SK-N-SH (cell line): ENCODE measurements around the gene LINGO3. TPM values are rescaled to one million over a fixed set of nuclear protein-coding genes. Genes with fewer than 3 reads are reported as not detected.

ENCODE experiments used
- CTCF ChIA-PET: fragments of 300-600, 350-600 bp; formaldehyde crosslinking; extraction: SDS; loops from one replicate; lab custom pipeline; 2021; lab: Yijun Ruan, JAX
- POLR2A ChIA-PET: fragments of 350-600 bp; sonication (Branson Sonifier 250); formaldehyde crosslinking; extraction: SDS; loops from one replicate; lab custom pipeline; 2020; ENCODE audit warnings: antibody characterized with exemption, inconsistent platforms; lab: Yijun Ruan, JAX
- DNase-seq: peaks from one replicate; pipeline ENCODE4 v3.0.0; 2012
- H2AFZ ChIP-seq: fragments of 200-600 bp; sonication (generic); 2 replicates; pipeline ENCODE4 v1.8.1; 2016; ENCODE audit warnings: antibody characterized with exemption, mild to moderate bottlenecking, low read depth
- H3F3A ChIP-seq: fragments of 200-600 bp; sonication (generic); replicated peaks from 2 replicates; pipeline ENCODE3; 2016; ENCODE audit warnings: antibody characterized with exemption, mild to moderate bottlenecking; ENCODE audit not compliant: insufficient read depth
- H3K27ac ChIP-seq, 2 experiments: fragments of 200-500 bp in 1 of 2; fragments of 200-600 bp in 1 of 2; sonication (Bioruptor generic) in 1 of 2; sonication (generic), shearing (Covaris generic) in 1 of 2; 2 replicates each; pipeline versions ENCODE4 v1.5.1 to v1.6.1; 2014 to 2016; ENCODE audit warnings: low read depth in 2 of 2, inconsistent platforms in 1 of 2, low read length in 1 of 2, mild to moderate bottlenecking in 1 of 2, mixed read lengths in 1 of 2
- H3K27me3 ChIP-seq: fragments of 200-600 bp; sonication (generic), shearing (Covaris generic); 2 replicates; pipeline ENCODE4 v1.6.1; 2016; ENCODE audit warnings: mixed run types; ENCODE audit not compliant: insufficient read depth
- H3K36me3 ChIP-seq, 2 experiments: fragments of 200-500 bp in 1 of 2; fragments of 200-600 bp in 1 of 2; sonication (Bioruptor generic) in 1 of 2; sonication (generic) in 1 of 2; replicated peaks in 1 of 2; 2 replicates each; pipeline versions ENCODE3 to v1.5.1; 2014 to 2016; ENCODE audit warnings: low read length in 1 of 2, mild to moderate bottlenecking in 1 of 2; ENCODE audit not compliant: insufficient read depth in 2 of 2, control insufficient read depth in 1 of 2
- H3K4me1 ChIP-seq, 2 experiments: fragments of 200-500 bp in 1 of 2; fragments of 200-600 bp in 1 of 2; sonication (Bioruptor generic) in 1 of 2; sonication (generic), shearing (Covaris generic) in 1 of 2; 2 replicates each; pipeline versions ENCODE4 v1.5.1 to v1.6.1; 2014 to 2016; ENCODE audit warnings: low read depth in 1 of 2, low read length in 1 of 2, mixed run types in 1 of 2; ENCODE audit not compliant: insufficient read depth in 2 of 2, control insufficient read depth in 1 of 2
- H3K4me2 ChIP-seq: fragments of 200-600 bp; sonication (generic), shearing (Covaris generic); 2 replicates; pipeline ENCODE4 v1.6.1; 2017; ENCODE audit warnings: mixed run types
- H3K4me3 ChIP-seq, 2 experiments: fragments of 200-500 bp in 1 of 2; fragments of 200-600 bp in 1 of 2; sonication (Bioruptor generic) in 1 of 2; sonication (generic), shearing (Covaris generic) in 1 of 2; 2 replicates each; pipeline versions ENCODE4 v1.5.1 to v1.8.1; 2014 to 2016; ENCODE audit warnings: low read depth in 2 of 2, inconsistent platforms in 1 of 2, low read length in 1 of 2, mild to moderate bottlenecking in 1 of 2, mixed read lengths in 1 of 2, moderate library complexity in 1 of 2
- H3K79me2 ChIP-seq: fragments of 200-600 bp; sonication (generic); 2 replicates; pipeline ENCODE4 v1.8.1; 2017; ENCODE audit warnings: mild to moderate bottlenecking; ENCODE audit not compliant: insufficient read depth
- H3K9ac ChIP-seq: fragments of 200-600 bp; sonication (generic); 2 replicates; pipeline ENCODE4 v1.6.1; 2017; ENCODE audit warnings: mixed run types
- H3K9me2 ChIP-seq: fragments of 200-600 bp; sonication (generic); 2 replicates; pipeline ENCODE4 v1.6.1; 2017; ENCODE audit warnings: mixed run types
- H3K9me3 ChIP-seq: fragments of 200-600 bp; sonication (generic); 2 replicates; pipeline ENCODE4 v1.6.1; 2017; ENCODE audit warnings: mixed run types, mild to moderate bottlenecking, moderate library complexity
- H4K20me1 ChIP-seq: fragments of 200-600 bp; sonication (generic); 2 replicates; pipeline ENCODE4 v1.6.1; 2017; ENCODE audit warnings: mild to moderate bottlenecking, mixed run types; ENCODE audit not compliant: insufficient read depth
- EP300 ChIP-seq, 2 experiments: IDR thresholded peaks; 2 replicates each; pipeline versions ENCODE4 v1.4.0 to v1.6.1; 2012; ENCODE audit warnings: borderline replicate concordance in 1 of 2, low read depth in 1 of 2, low read length in 1 of 2
- FOSL2 ChIP-seq: IDR thresholded peaks from 2 replicates; pipeline ENCODE4 v1.4.0; 2012; ENCODE audit warnings: low read depth, mild to moderate bottlenecking, moderate library complexity, borderline replicate concordance
- FOXJ3 ChIP-seq: sonication (generic); formaldehyde crosslinking; IDR thresholded peaks from 2 replicates; pipeline ENCODE4 v1.5.1; 2020; ENCODE audit warnings: mild to moderate bottlenecking, missing genetic modification reagents
- FOXM1 ChIP-seq: IDR thresholded peaks from 2 replicates; pipeline ENCODE4 v1.4.0; 2012; ENCODE audit warnings: low read depth, mild to moderate bottlenecking
- GABPA ChIP-seq: IDR thresholded peaks from 2 replicates; pipeline ENCODE4 v1.4.0; 2012; ENCODE audit warnings: low read depth, mild to moderate bottlenecking
- GATA2 ChIP-seq: sonication (generic); formaldehyde crosslinking; IDR thresholded peaks from 2 replicates; pipeline ENCODE4 v1.5.0; 2020; ENCODE audit warnings: mild to moderate bottlenecking, missing genetic modification reagents
- JUND ChIP-seq: IDR thresholded peaks from 2 replicates; pipeline ENCODE4 v1.4.0; 2012
- MXI1 ChIP-seq: IDR thresholded peaks from 2 replicates; pipeline ENCODE4 v1.6.1; 2012; ENCODE audit warnings: mild to moderate bottlenecking, low read depth, low read length, improper control_type of control experiment
- NRF1 ChIP-seq: IDR thresholded peaks from 2 replicates; pipeline ENCODE4 v1.6.1; 2012; ENCODE audit warnings: low read depth, mild to moderate bottlenecking, low read length
- PBX3 ChIP-seq: IDR thresholded peaks from 2 replicates; pipeline ENCODE4; 2012
- SMC3 ChIP-seq: IDR thresholded peaks from 2 replicates; pipeline ENCODE4 v1.6.1; 2012; ENCODE audit warnings: low read depth, low read length, improper control_type of control experiment
- USF2 ChIP-seq: fragments of 150-350 bp; IDR thresholded peaks from 2 replicates; pipeline ENCODE4 v1.6.1; 2017; ENCODE audit warnings: antibody characterized with exemption, low read length, low read depth, borderline replicate concordance
- YY1 ChIP-seq: IDR thresholded peaks from 2 replicates; pipeline ENCODE4 v1.4.0; 2012; ENCODE audit warnings: low read depth, mild to moderate bottlenecking
- WGBS: methylation state at CpG from one replicate; pipeline ENCODE4 v1.1.6; 2017; ENCODE audit warnings: low lambda C conversion rate; 5-methylcytosine and 5-hydroxymethylcytosine counted together
- polyA plus RNA-seq, 3 experiments: library from polyadenylated mRNA; depleted of rRNA; stranded (reverse); fragments of >200 nt; gene quantifications; 2 replicates each; pipeline ENCODE4 v1.2.3, GENCODE V29; 2012
- TF ChIP-seq, protein P1 (sequence below): IDR thresholded peaks from 2 replicates; pipeline ENCODE4 v1.6.1; 2012; ENCODE audit warnings: mild to moderate bottlenecking, low read depth, low read length, moderate library complexity

LINGO3 gene
- polyA plus RNA-seq, 1 of the 3 experiments (the other 2 are of a cell fraction): not detected

DNA sequence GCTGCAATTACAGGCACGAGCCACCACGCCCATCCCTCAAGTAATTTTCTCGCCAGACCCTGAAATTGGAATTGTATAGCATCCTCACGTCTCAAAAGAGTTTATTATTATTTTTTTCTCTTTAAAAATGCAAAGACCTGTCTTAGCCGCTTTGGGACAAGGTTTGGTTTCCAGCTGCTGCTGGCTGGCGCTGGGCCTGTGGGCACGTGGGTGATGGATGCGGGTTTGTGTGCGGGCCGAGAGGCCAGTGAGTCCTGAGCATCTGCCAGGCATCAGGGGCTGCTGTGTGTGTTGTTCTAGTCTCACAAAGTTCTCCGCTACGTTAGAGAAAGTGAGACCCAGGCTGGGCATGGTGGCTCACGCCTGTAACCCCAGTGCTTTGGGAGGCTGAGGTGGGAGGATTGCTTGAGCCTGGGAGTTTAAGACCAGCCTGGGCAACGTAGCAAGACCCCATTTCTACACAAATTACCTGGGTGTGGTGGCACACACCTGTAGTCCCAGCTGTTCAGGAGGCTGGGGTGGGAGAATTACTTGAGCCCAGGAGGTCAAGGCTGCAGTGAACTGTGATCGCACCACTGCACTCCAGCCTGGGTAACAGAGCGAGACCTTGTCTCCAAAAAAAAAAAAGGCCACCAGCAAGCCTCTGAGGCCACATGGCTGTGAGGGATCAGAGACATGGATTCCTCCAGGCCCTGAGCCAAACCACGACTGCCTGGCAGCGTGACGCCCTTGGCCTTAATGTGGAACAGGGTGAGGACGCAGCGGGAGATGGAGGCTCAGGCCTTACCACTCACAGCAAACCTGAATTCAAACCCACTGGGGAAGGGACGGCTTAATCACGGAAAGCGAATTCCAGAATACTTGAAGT, 47.4 kb upstream of the LINGO3 start:
- ChIA-PET CTCF (interaction anchor here (0.9 to 1.1 kb wide), 2 partner anchors 28 to 44 kb away, joined by 3 read pairs; no protein-coding TSS in a partner anchor), POLR2A (interaction anchor here (0.7 kb wide), 1 partner anchor 101 kb away, joined by 3 read pairs; the partner anchor contains the start of gene LMNB2)
- no peaks in the 10 kb centered on the region for H3K9me3 ChIP-seq
- H3K4me2 ChIP-seq: no peak overlapping the region
- H3K27me3 ChIP-seq: peaks cover 16% of the 10 kb centered on the region
- H3K36me3 ChIP-seq: peaks cover 0 to 5% of the 10 kb centered on the region in 2 experiments
- TF ChIP-seq GABPA: no peak
- no peak for TF ChIP-seq NRF1
- no peak for TF ChIP-seq FOXM1
- no peak for TF ChIP-seq USF2
- TF ChIP-seq SMC3: no peak
- TF ChIP-seq JUND: no peak
- no peak for TF ChIP-seq FOXJ3
- TF ChIP-seq FOSL2: no peak
- TF ChIP-seq, protein P1, sequence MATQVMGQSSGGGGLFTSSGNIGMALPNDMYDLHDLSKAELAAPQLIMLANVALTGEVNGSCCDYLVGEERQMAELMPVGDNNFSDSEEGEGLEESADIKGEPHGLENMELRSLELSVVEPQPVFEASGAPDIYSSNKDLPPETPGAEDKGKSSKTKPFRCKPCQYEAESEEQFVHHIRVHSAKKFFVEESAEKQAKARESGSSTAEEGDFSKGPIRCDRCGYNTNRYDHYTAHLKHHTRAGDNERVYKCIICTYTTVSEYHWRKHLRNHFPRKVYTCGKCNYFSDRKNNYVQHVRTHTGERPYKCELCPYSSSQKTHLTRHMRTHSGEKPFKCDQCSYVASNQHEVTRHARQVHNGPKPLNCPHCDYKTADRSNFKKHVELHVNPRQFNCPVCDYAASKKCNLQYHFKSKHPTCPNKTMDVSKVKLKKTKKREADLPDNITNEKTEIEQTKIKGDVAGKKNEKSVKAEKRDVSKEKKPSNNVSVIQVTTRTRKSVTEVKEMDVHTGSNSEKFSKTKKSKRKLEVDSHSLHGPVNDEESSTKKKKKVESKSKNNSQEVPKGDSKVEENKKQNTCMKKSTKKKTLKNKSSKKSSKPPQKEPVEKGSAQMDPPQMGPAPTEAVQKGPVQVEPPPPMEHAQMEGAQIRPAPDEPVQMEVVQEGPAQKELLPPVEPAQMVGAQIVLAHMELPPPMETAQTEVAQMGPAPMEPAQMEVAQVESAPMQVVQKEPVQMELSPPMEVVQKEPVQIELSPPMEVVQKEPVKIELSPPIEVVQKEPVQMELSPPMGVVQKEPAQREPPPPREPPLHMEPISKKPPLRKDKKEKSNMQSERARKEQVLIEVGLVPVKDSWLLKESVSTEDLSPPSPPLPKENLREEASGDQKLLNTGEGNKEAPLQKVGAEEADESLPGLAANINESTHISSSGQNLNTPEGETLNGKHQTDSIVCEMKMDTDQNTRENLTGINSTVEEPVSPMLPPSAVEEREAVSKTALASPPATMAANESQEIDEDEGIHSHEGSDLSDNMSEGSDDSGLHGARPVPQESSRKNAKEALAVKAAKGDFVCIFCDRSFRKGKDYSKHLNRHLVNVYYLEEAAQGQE: no peak
- no peak for TF ChIP-seq GATA2
- no peak for TF ChIP-seq YY1
- DNase-seq: no peak
- H2AFZ ChIP-seq: no peak overlapping the region
- no peaks in the 10 kb centered on the region for H3K79me2 ChIP-seq
- H3K4me3 ChIP-seq: no peak overlapping the region
- no peak overlapping the region for H3K9ac ChIP-seq
- no peaks in the 10 kb centered on the region for H4K20me1 ChIP-seq
- H3K27ac ChIP-seq: no peak overlapping the region; a peak in 1 of 4 replicates
- WGBS: 87% methylated on average over 22 of the region's 24 CpGs
- H3K4me1 ChIP-seq: peaks cover 0 to 10% of the 10 kb centered on the region in 2 experiments; a peak in 1 of 4 replicates
- H3K9me2 ChIP-seq: no peaks in the 10 kb centered on the region
- no peaks in the 10 kb centered on the region for H3F3A ChIP-seq

DNA sequence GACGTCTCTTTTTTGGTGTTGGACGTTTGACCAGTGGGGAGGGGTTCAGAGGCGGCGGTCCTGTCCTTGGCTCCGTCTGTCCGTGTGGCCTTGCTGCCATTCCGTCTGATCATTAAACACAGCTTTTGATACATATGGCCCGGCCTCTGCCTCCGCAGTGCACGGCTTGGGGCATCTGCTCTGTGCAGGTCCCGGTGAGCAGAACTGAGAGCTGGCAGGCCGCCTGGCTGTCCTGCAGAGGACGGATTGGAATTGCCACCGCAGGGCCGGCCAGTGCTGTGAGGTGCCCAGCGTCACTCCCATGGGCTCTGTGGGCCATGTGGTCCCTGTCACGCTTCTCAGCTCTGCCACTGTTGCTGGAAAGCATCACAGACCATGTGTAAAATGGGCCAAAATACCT, 46.7 kb upstream of the LINGO3 start:
- CTCF ChIA-PET: interaction anchor here (0.9 to 1.1 kb wide), 2 partner anchors 29 to 44 kb away, joined by 3 read pairs; no protein-coding TSS in a partner anchor
- POLR2A ChIA-PET: interaction anchor here (0.7 kb wide), 1 partner anchor 102 kb away, joined by 3 read pairs; the partner anchor contains the start of gene LMNB2
- peaks cover 0 to 5% of the 10 kb centered on the region in 2 experiments for H3K36me3 ChIP-seq

More for the DNA sequence above, 46.7 kb upstream of the LINGO3 start:
- 82% methylated on average over 13 of the region's 17 CpGs for WGBS
- no peaks in the 10 kb centered on the region for H3F3A ChIP-seq
- no peak overlapping the region for H3K4me2 ChIP-seq
- TF ChIP-seq EP300 (IDR thresholded peaks at IDR 0.05; ENCODE audit: borderline replicate concordance in 1 of 2, low read depth in 1 of 2, low read length in 1 of 2): 0 out of 4 replicates have a peak, but pooled peaks of 1 of the 2 experiments have one; percentile 12
- peak; percentile 89 for TF ChIP-seq MXI1
- TF ChIP-seq PBX3: no peak
- peak; percentile 75 for DNase-seq
- no peaks in the 10 kb centered on the region for H3K9me2 ChIP-seq
- H2AFZ ChIP-seq: no peak overlapping the region
- H4K20me1 ChIP-seq: no peaks in the 10 kb centered on the region
- H3K4me1 ChIP-seq: peaks cover 0 to 10% of the 10 kb centered on the region in 2 experiments; a peak in 1 of 4 replicates
- no peaks in the 10 kb centered on the region for H3K79me2 ChIP-seq
- H3K4me3 ChIP-seq: no peak overlapping the region
- no peaks in the 10 kb centered on the region for H3K9me3 ChIP-seq
- no peak overlapping the region for H3K9ac ChIP-seq
- H3K27ac ChIP-seq: no peak overlapping the region; a peak in 1 of 4 replicates
- peaks cover 10% of the 10 kb centered on the region for H3K27me3 ChIP-seq
